Vagina (tissue), 2 donors: Measurements from ENCODE around the gene PTPRD. TPM values are rescaled to one million over a fixed set of nuclear protein-coding genes. Genes with fewer than 3 reads are reported as not detected.

Experiments used
- DNase-seq, 2 donors: peaks; one replicate each; pipeline ENCODE4 v3.0.0-alpha.2; 2017; ENCODE audit errors: extremely low spot score in 2 of 2
- H3K27ac ChIP-seq: fragments of 200-600 bp; sonication (generic); one replicate; pipeline ENCODE4 v1.5.1; 2019
- H3K27me3 ChIP-seq: fragments of 200-600 bp; sonication (generic); one replicate; pipeline ENCODE4 v1.5.1; 2019
- H3K36me3 ChIP-seq, 2 donors: fragments of 200-600 bp; sonication (generic); one replicate each; pipeline ENCODE4 v1.5.1; 2017 to 2019
- H3K4me1 ChIP-seq: fragments of 200-600 bp; sonication (generic); one replicate; pipeline ENCODE4 v1.5.1; 2019
- H3K4me3 ChIP-seq, 2 donors: fragments of 200-600 bp; sonication (generic); 1 replicate in 1 of 2; 2 replicates in 1 of 2; pipeline ENCODE4 v1.5.1; 2016 to 2019
- H3K9me3 ChIP-seq: fragments of 200-600 bp; sonication (generic); one replicate; pipeline ENCODE4 v1.5.1; 2019
- CTCF ChIP-seq, 3 experiments: fragments of 450-650 bp in 2 of 3; fragments of 200-600 bp in 1 of 3; sonication (generic) in 1 of 3; IDR thresholded peaks; one replicate each; pipeline ENCODE4 v1.5.1; 2017 to 2019; ENCODE audit warnings: antibody characterized with exemption in 3 of 3, mild to moderate bottlenecking in 2 of 3, moderate library complexity in 2 of 3
- POLR2A ChIP-seq, 2 donors: fragments of 450-650 bp; IDR thresholded peaks; one replicate each; pipeline ENCODE4 v1.6.1; 2017; ENCODE audit warnings: antibody characterized with exemption in 2 of 2, mild to moderate bottlenecking in 2 of 2, moderate library complexity in 2 of 2
- POLR2AphosphoS5 ChIP-seq, 2 donors: sonication (generic); formaldehyde crosslinking; IDR thresholded peaks; one replicate each; pipeline ENCODE4 v1.9.0; 2017; ENCODE audit warnings: antibody characterized with exemption in 2 of 2, mild to moderate bottlenecking in 2 of 2, low read depth in 1 of 2; ENCODE audit not compliant: insufficient read depth in 1 of 2
- intact Hi-C: fragments of 100-400 bp; cut with DNase I; formaldehyde crosslinking; loops from one replicate; pipeline ENCODE4 v1.15.1; 2023
- total RNA-seq: library from RNA; depleted of rRNA; stranded (reverse); fragments of >200 nt; gene quantifications from one replicate; pipeline ENCODE4 v1.2.3, GENCODE V29; 2016

PTPRD gene
- total RNA-seq, 1 donor from 2014 or later = 10.3 TPM

GRCh38 chr9:8627976-8628679 is 1984.7 kb downstream of the PTPRD start:
- Histone ChIP-seq H3K4me1 (no peaks in the 10 kb centered on the region), H3K27ac (no peak overlapping the region)

GRCh38 chr9:8622871-8623270 is 1989.9 kb downstream of the PTPRD start:
- Histone ChIP-seq H3K9me3 (no peaks in the 10 kb centered on the region), H3K4me1 (no peaks in the 10 kb centered on the region), H3K4me3 (no peak overlapping the region), H3K36me3 (no peaks in the 10 kb centered on the region), H3K27me3 (no peaks in the 10 kb centered on the region), H3K27ac (no peak overlapping the region)
- TF ChIP-seq CTCF (IDR thresholded peaks at IDR 0.05) = no peak
- no peak for TF ChIP-seq POLR2AphosphoS5 (IDR thresholded peaks at IDR 0.05; ENCODE audit: insufficient read depth in 1 of 2, low read depth in 1 of 2)
- no peak for TF ChIP-seq POLR2A (IDR thresholded peaks at IDR 0.05)
- DNase-seq = no peak
- intact Hi-C loops = no loop called here

More at GRCh38 chr9:8627976-8628679, 1984.7 kb downstream of the PTPRD start:
- Histone ChIP-seq H3K36me3 (no peaks in the 10 kb centered on the region), H3K27me3 (no peaks in the 10 kb centered on the region), H3K4me3 (no peak overlapping the region), H3K9me3 (no peaks in the 10 kb centered on the region)
- TF ChIP-seq CTCF (IDR thresholded peaks at IDR 0.05) (no peak), POLR2A (IDR thresholded peaks at IDR 0.05) (no peak), POLR2AphosphoS5 (IDR thresholded peaks at IDR 0.05; ENCODE audit: insufficient read depth in 1 of 2, low read depth in 1 of 2) (no peak)
- intact Hi-C loops = no loop called here
- no peak for DNase-seq

- H3K27ac ChIP-seq = no peak overlapping the region
- no peaks in the 10 kb centered on the region for H3K27me3 ChIP-seq
- H3K4me3 ChIP-seq = no peak overlapping the region
- no peak for DNase-seq
- no peaks in the 10 kb centered on the region for H3K36me3 ChIP-seq
- intact Hi-C loops = no loop called here
- TF ChIP-seq POLR2AphosphoS5 (IDR thresholded peaks at IDR 0.05; ENCODE audit: insufficient read depth in 1 of 2, low read depth in 1 of 2) (no peak), POLR2A (IDR thresholded peaks at IDR 0.05) (no peak), CTCF (IDR thresholded peaks at IDR 0.05) (no peak)
- H3K4me1 ChIP-seq = no peaks in the 10 kb centered on the region
- H3K9me3 ChIP-seq = no peaks in the 10 kb centered on the region
Measured at GRCh38 chr9:8622222-8622802, 1990.5 kb downstream of the PTPRD start.

- Histone ChIP-seq H3K9me3 (no peaks in the 10 kb centered on the region), H3K27ac (no peak overlapping the region), H3K4me1 (no peaks in the 10 kb centered on the region), H3K27me3 (no peaks in the 10 kb centered on the region), H3K4me3 (no peak overlapping the region), H3K36me3 (no peaks in the 10 kb centered on the region)
- no peak for DNase-seq
- TF ChIP-seq CTCF (IDR thresholded peaks at IDR 0.05) = no peak
- no peak for TF ChIP-seq POLR2AphosphoS5 (IDR thresholded peaks at IDR 0.05; ENCODE audit: insufficient read depth in 1 of 2, low read depth in 1 of 2)
- no peak for TF ChIP-seq POLR2A (IDR thresholded peaks at IDR 0.05)
- intact Hi-C loops = no loop called here
Measured at GRCh38 chr9:8621416-8621815, 1991.4 kb downstream of the PTPRD start.

GRCh38 chr9:8616414-8616813 is 1996.4 kb downstream of the PTPRD start:
- TF ChIP-seq POLR2AphosphoS5 (IDR thresholded peaks at IDR 0.05; ENCODE audit: insufficient read depth in 1 of 2, low read depth in 1 of 2) (no peak), CTCF (IDR thresholded peaks at IDR 0.05) (no peak), POLR2A (IDR thresholded peaks at IDR 0.05) (no peak)
- intact Hi-C loops = no loop called here
- H3K9me3 ChIP-seq = no peaks in the 10 kb centered on the region

More at GRCh38 chr9:8616414-8616813, 1996.4 kb downstream of the PTPRD start:
- no peak overlapping the region for H3K27ac ChIP-seq
- DNase-seq = no peak
- no peak overlapping the region for H3K4me3 ChIP-seq
- no peaks in the 10 kb centered on the region for H3K4me1 ChIP-seq
- H3K27me3 ChIP-seq = no peaks in the 10 kb centered on the region
- no peaks in the 10 kb centered on the region for H3K36me3 ChIP-seq
